ENCODE results near the gene SRC. TPM values are rescaled to one million over a fixed set of nuclear protein-coding genes. Genes with fewer than 3 reads are reported as not detected.

SRC gene
- polyA plus RNA-seq, 1 experiment: 13.9 TPM

DNA sequence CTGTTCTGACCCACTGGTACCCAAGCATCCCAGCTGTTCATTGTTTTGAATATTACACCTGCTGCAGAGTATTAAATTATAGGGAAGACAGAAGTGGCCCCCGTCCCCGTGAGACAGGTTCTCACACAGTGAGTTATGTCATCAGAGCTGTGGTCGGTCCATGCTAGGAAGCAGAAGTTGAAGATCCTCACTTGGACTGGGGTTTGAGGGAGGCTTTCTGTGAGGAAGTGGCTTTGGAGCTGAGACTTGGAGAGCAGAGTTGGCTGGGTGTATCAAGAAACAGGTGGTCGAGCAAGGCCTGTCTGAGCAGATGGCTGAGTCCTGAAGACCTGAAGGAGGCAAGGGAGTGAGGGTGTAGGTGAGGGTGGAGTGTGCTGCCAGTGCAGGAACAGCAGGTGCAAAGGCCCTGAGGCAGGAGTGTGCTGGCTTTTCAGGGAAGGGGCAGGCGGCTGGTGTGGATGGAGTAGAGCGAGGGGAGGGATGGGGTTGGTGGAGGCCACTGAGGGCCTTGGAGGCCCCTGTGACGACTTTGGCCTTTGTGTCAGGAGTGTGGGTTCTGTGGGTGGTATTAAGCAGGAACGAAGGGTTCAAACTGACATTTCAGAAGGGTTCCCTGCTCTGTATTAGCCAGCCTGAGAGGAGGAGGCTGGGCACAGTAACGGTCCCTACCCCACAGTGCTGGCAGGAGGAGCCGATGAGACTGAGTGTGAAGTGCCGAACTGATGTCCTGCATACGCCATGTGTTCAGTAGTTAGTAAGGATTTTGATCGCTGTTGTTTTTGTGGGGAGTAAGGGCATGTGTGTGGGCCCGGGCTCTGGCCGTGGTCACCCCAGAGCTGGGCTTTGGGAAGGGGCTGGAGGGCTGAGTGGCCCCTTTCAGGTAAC is 11.8 kb downstream of the SRC start:
- no peaks in the 10 kb centered on the region for H3K9me3 ChIP-seq (ENCODE audit: control insufficient read depth, insufficient read depth, low read length)
- TF ChIP-seq, protein P1, sequence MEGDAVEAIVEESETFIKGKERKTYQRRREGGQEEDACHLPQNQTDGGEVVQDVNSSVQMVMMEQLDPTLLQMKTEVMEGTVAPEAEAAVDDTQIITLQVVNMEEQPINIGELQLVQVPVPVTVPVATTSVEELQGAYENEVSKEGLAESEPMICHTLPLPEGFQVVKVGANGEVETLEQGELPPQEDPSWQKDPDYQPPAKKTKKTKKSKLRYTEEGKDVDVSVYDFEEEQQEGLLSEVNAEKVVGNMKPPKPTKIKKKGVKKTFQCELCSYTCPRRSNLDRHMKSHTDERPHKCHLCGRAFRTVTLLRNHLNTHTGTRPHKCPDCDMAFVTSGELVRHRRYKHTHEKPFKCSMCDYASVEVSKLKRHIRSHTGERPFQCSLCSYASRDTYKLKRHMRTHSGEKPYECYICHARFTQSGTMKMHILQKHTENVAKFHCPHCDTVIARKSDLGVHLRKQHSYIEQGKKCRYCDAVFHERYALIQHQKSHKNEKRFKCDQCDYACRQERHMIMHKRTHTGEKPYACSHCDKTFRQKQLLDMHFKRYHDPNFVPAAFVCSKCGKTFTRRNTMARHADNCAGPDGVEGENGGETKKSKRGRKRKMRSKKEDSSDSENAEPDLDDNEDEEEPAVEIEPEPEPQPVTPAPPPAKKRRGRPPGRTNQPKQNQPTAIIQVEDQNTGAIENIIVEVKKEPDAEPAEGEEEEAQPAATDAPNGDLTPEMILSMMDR (IDR thresholded peaks at IDR 0.05; ENCODE audit: low read depth, low read length): no peak
- H3K4me3 ChIP-seq (ENCODE audit: low read depth, low read length): no peak overlapping the region
- ChIA-PET CTCF (no interaction called here), POLR2A (no interaction called here)
- DNase-seq (ENCODE audit: low read depth, low spot score): no peak
- H3K27me3 ChIP-seq (ENCODE audit: control insufficient read depth, insufficient read depth, low read length): no peaks in the 10 kb centered on the region
- no peak overlapping the region for H3K27ac ChIP-seq (ENCODE audit: low read depth, low read length)

DNA sequence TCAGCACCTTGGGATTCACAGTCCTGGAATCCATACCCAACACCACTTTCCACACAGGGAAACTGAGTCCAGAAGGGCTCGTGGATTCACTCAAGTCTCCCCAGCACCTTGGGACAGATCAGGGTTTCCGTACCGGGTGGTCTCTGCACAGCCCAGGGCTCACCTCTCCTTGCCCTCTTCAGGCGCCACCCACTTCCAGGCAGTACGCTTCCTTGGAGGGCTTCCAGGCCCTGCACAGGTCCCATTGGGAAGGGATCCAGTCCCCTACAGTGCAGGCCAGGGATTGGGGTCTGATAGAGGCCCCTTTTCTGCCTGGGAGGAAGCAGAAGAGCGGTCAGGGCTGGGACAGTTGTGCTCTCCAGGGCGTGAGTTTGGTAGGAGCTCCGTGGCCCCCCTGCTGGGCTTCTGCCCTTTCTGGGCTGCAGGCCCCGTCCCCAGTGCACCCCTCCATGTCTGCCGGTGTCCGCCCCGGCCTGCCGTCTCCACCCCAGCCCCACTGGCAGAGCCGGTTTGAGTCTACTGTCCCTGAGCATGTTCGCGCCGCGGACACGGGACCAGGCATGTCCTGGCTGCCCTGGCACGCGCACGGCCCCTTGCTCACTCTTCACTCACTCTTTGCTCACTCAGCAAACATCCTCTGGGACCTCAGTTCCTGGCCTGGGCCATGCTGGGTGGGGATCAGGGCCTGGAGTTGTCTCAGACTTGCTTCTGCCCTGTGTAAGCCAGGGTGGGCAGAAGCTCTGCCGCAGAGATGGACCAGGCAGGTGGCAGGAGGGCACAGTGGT is 12.6 kb downstream of the SRC start:
- ChIA-PET POLR2A (no interaction called here), CTCF (no interaction called here)
- Histone ChIP-seq H3K4me3 (ENCODE audit: low read depth, low read length) (no peak overlapping the region), H3K27me3 (ENCODE audit: control insufficient read depth, insufficient read depth, low read length) (no peaks in the 10 kb centered on the region), H3K9me3 (ENCODE audit: control insufficient read depth, insufficient read depth, low read length) (no peaks in the 10 kb centered on the region), H3K27ac (ENCODE audit: low read depth, low read length) (no peak overlapping the region)
- DNase-seq (ENCODE audit: low read depth, low spot score): no peak
- TF ChIP-seq, protein P1 (IDR thresholded peaks at IDR 0.05; ENCODE audit: low read depth, low read length): no peak

DNA sequence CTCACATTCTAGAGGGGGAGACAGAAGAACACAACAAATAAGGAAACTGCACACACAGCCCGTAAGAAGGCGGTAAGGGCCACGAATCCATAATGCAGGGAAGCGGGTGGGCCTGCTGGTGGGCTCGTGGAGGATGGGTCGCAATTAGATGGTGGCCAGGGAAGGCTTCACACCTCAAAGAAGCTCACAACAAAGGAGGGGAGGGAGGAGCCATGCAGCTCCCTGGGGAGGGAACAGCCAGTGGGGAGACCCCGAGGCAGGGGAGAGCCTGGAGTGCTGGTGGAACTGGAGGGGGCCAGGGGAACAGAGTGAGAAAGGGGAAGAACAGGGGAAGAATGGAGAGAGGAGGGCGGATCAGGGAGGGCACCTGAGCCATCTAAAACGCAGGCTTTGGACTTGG is 13.4 kb downstream of the SRC start:
- no peak for DNase-seq (ENCODE audit: low read depth, low spot score)
- CTCF ChIA-PET: no interaction called here
- TF ChIP-seq, protein P1 (IDR thresholded peaks at IDR 0.05; ENCODE audit: low read depth, low read length): no peak
- no peaks in the 10 kb centered on the region for H3K9me3 ChIP-seq (ENCODE audit: control insufficient read depth, insufficient read depth, low read length)
- no peak overlapping the region for H3K27ac ChIP-seq (ENCODE audit: low read depth, low read length)
- no peaks in the 10 kb centered on the region for H3K27me3 ChIP-seq (ENCODE audit: control insufficient read depth, insufficient read depth, low read length)
- POLR2A ChIA-PET: interaction anchor here (0.7 kb wide), 1 partner anchor 31 kb away, joined by 3 read pairs; no protein-coding TSS in a partner anchor
- H3K4me3 ChIP-seq (ENCODE audit: low read depth, low read length): no peak overlapping the region

DNA sequence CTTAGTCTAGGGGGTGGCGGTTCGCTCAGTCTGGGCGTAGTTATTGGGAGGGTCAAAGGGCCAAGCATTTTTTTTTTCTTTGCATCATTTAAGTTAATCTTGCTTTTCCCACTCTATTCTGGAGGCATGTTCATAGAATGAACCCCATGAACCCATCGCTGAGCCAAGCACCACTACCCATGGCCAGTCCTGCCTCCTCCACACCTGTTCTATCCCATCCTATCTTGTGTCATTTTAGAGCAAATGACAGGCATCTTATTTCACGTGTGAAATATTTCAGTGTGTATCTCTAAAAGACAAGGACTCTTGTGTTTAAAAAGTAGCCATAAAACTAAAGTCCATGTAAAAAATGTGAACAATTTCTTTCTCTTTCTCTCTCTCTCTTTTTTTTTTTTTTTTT is 13.9 kb downstream of the SRC start:
- ChIA-PET CTCF (interaction anchor here (0.7 kb wide), 1 partner anchor 715 kb away, joined by 4 read pairs; no protein-coding TSS in a partner anchor), POLR2A (interaction anchor here (0.7 kb wide), 1 partner anchor 31 kb away, joined by 3 read pairs; no protein-coding TSS in a partner anchor)
- TF ChIP-seq, protein P1 (IDR thresholded peaks at IDR 0.05; ENCODE audit: low read depth, low read length): no peak

More for the DNA sequence above, 13.9 kb downstream of the SRC start:
- Histone ChIP-seq H3K27me3 (ENCODE audit: control insufficient read depth, insufficient read depth, low read length) (no peaks in the 10 kb centered on the region), H3K9me3 (ENCODE audit: control insufficient read depth, insufficient read depth, low read length) (no peaks in the 10 kb centered on the region), H3K4me3 (ENCODE audit: low read depth, low read length) (no peak overlapping the region), H3K27ac (ENCODE audit: low read depth, low read length) (no peak overlapping the region)
- no peak for DNase-seq (ENCODE audit: low read depth, low spot score)

Measured in AG04450 (cell line).